SHP77 treated with DMSO at 0.1 percent for 48 hours (cell line): Measurements from ENCODE around the gene RNF111.
"Not testable (repeated sequence)": the region's sequence is repeated elsewhere in the genome, so short reads cannot be mapped to it uniquely, and the experiment has no call there.

Experiments
- DNase-seq: peaks from one replicate; lab custom pipeline; 2025; lab: John Stamatoyannopoulos, UW

RNF111 gene

DNA sequence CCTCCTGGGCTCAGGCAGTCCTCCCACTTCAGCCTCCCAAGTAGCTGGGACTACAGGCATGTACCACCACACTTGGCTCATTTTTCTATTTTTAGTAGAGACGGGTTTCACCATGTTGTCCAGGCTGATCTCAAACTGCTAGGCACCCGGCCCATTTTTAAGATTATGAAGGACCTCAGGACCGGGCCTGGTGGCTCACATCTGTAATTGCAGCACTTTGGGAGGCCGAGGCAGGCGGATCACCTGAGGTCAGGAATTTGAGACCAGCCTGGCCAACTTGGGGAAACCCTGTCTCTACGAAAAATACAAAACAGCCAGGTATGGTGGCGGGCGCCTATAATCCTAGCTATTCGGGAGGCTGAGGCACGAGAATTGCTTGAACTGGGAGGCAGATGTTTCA lies 12.8 kb downstream of the RNF111 start:
- not testable (repeated sequence) for DNase-seq

DNA sequence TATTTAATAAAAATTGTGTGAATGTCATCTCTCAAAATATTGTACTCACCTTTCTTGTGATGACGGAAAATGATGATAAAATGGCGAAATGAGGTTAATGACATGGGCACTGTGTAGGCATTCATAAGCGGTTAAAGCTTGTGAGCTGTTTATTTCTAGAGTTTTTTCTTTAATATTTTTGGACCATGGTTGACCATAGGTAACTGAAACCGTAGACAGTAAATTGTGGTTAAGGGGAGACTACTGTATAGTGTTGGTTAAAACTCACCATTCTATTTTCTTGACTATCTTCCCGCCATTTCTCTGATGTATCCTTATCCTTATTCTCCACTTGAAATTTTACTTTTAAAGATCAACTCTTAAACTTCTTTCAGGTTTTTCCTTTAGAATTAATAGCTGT lies 14.5 kb downstream of the RNF111 start:
- no peak for DNase-seq

DNA sequence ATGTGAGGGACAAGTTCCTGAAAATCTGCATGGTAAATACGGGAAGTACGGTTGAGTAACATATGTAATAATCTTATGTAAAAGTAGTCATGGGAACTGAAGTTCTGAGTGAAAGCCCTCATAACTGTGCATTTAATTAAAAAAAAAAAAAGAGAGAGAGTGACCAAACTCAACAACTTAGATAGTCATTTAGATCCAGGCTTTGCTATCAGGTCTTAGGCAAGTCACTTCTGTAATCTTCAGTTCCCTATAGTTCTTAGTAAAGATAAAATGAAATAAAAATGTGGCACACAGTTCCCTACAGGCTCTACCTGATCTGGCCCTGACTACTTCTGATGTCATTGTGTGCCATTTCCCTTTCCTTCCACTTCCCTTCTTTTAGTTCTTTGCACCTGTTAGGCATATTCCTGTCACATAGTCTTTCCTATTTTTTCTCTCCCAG lies 15.0 kb downstream of the RNF111 start:
- no peak for DNase-seq

DNA sequence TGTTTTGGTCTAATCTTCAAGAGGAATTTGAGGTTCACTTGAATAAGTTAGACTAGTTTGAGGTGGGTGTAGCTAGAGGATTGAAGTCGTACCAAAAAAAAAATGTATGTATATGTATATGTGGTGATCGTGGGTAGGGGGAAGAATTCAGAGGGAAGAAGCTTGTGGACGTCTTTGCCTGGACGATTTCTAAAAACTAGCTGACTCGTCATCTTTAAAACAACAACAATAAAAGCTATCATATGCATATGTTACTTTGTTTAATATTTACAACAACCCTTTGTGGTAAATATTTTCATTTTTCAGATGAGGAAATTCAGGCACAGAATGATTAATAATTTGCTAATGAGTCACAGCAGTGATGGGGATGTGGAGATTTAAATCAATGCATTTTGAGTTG lies 18.1 kb downstream of the RNF111 start:
- no peak for DNase-seq

DNA sequence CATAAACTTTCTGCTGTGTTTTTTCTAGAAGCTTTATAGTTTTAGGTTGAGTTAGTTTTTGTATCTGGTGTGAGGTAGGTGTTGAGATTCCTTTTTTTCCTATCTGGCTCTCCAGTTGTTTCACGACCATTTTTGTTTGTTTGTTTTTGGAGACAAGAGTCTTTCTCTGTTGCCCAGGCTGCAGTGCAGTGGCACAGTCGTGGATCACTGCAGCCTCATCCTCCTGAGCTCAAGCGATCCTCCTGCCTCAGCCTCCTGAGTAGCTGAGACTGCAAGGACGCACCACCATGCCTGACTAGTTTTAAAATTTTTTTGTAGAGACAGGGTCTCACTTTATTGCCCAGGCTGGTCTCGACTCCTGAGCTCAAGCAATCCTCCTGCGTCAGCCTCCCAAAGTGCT lies 20.6 kb downstream of the RNF111 start:
- no peak for DNase-seq

DNA sequence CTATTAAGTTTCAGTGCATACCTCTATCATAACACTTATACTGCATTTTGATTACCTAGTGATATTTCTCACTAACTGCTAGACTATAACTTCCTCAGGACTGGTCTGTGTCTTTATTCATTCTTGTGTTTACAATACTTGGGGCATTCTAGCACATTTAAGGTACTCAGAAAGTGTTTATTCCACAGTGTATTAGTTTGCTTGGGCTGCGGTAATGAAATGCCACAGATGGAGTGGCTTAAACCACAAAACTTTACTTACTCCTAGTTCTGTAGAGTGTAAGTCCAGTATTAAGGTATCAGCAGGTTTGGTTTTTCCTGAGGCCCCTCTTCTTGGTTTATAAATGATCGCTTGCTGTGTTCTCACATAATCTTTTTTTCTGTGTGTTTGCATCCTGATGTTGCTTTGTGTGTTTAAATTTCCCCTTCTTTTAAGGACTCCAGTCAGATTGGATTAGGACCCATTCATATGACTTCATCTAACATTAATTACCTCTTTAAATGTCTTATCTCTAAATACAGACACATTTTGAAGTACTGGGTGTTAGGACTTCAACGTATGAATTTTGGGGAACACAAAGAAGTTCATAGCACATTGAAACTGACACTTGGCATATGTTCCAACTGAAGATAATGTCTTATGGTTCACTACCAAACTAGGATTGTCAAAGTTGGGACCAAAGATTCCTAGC lies 23.9 kb downstream of the RNF111 start:
- DNase-seq = no peak

DNA sequence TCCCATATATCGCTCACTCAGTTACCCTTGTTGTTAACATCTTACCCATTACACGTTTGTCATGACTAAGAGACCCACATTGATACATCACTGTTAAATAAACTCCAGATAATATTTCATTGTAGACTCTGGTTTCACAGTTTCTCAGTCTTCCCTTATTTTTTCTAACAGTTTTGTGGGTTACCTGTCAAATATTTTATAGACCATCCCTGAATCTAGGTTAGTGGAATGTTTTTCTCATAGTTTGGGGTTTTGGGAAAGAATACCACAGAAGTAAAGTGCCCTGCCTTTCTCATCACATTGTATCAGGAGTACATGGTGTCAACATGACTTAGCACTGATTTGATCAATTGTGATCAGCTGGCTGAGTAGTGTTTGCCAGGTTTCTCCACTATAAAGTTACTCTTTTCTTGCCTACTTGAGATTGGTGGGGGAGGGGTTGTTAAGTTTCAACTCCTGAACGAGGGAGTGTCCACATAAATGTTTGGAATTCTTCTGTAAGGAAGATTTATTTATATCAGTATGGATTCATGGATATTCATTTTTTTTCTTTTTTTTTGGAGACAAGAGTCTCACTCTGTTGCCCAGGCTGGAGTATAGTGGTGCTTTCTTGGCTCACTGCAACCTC lies 25.9 kb downstream of the RNF111 start:
- no peak for DNase-seq

DNA sequence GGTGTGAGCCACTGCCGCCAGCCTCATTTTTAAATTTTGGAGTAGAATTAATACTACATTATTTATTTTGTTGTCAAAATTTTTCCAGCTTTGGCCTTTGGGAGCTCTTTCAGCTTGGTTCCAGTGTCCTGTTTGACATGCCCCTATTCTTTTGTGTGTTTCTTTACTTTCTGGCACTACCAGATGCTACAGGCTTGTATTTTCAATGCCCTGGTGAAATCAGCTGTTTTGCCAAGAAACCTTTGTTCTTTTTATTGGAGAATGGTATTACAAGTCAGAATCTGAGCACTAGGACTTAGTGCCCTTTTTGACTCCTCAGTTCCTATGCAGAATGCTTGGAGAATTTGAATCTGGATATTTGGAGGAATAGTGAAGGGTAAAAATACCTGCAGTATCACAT lies 26.6 kb downstream of the RNF111 start:
- no peak for DNase-seq

DNA sequence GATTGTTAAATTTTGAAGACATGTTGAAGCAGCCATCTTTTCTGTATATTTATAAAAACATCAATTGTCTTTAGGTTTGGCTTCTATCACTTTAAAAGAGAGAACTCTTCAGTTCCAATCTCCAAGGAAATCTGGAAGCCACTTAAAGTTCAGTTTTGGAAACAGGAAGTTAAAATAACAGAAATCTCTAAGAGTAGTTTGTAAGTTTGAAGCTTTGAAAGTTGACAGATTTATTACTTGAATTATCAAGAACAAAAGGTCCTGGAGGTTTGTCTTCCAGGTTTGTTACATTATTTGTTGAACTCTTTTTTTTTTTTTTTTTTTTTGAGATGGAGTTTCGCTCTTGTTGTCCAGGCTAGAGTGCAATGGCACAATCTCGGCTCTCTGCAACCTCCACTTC lies 30.0 kb downstream of the RNF111 start:
- DNase-seq = no peak

DNA sequence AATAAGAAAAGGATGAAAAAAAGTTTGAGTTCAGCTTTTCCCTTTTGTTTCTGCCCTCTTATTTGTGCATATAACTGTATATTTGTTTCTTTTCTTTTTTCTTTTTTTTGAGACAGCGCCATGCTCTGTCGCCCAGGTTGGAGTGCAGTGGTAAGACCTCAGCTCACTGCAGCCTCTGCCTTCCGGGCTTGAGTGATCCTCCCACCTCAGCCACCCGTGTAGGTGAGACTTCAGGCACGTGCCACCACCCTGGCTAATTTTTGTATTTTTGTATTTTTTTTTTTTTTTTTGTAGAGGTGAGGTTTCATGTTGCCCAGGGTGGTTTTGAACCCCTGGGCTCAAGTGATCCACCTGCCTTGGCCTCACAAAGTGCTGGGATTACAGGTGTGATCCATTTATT lies 31.4 kb downstream of the RNF111 start:
- no peak for DNase-seq

DNA sequence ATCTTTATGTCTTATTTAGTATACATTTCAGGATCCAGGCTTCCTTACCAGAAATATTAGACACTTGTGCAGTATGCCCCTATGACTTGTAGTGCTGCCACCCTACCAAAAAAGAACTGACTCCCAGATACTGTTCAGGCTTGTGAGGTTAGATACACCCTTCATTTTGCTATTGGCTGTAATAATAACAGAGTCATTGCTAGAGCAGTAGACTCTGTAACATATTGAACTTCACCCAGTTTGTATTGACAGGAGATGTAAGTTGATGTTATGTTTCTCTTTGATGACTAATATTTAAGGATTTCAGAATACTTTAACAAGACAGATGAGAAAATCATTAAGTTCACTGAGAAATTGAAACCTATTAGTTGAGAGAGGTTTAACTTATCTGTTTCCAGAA lies 32.9 kb downstream of the RNF111 start:
- no peak for DNase-seq

DNA sequence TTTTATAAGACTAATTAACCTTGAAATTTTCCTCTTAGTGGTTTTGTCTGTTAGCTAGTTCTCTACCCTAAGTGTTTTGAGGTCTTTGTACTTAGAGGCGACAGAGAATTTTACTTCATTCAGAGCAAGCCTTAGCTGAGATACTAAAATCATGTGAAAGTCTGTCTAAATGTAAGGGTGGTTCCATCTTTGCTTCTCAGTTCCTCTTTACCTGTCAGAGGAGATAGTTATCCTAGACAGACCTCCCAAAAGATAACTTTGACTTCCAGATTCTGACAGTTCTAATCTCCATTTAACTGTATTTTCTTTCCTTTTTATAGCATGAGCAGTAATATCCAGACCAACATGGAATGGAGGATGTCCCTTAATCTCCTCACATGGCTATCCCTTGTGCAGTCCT lies 34.7 kb downstream of the RNF111 start:
- no peak for DNase-seq

DNA sequence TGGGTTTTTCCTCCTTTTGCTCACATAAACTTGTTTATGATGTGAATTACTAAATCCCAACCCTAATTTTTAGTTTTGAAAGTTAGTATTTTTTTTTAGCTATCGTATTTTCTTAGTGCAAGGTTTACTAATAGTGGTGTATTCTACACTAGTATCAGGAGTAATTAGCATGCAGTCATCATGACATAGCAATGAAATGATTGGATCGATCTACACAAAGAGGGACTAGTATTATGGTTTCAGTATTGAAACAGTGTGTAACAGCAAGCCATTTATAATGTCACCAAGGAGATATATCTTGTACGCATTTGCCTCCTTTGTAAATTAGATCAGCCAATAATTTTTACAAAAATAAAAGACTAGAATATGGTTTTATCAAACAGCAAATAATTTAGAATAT lies 38.7 kb downstream of the RNF111 start:
- DNase-seq = no peak

DNA sequence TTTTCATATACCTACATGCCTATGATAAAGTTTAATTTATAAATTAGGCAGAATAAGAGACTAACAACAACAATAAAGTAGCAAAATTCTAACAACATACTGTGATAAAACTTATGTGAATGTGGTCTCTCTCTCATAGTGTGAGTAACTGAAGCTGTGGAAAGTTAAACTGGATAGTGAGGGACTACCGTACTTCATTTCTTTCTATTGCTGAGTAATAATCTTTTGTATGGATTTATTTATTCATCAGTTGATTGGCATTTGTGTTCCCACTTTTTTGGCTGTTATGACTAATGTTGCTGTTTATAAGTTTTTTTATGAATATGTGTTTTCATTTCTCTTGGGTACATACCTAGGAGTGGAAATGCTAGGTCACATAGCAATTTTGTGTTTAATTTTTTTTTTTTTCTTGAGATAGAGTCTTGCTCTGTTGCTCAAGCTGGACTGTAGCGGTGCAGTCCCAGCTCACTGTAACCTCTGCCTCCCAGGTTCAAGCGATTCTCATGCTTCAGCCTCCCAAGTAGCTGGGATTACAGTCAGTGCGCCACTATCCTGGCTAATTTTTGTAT lies 41.0 kb downstream of the RNF111 start:
- no peak for DNase-seq

DNA sequence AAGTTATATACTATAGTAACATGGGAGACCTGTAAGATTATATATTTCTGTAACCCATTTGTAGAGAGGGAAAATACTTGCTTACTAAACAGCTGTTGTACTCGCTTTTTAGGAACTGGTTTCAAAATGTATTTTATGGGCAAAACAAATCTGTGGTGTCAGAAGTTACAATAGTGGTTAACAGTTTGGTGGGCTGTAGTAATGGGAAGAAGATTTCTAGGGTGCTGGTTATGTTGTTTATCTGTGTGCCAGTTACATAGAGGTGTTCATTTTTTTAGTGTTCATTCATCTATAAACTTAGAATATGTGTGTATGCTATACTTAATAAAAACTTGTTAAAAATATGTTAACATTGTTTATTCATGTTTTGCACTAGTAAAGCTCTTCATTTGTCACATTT lies 42.1 kb downstream of the RNF111 start:
- no peak for DNase-seq

DNA sequence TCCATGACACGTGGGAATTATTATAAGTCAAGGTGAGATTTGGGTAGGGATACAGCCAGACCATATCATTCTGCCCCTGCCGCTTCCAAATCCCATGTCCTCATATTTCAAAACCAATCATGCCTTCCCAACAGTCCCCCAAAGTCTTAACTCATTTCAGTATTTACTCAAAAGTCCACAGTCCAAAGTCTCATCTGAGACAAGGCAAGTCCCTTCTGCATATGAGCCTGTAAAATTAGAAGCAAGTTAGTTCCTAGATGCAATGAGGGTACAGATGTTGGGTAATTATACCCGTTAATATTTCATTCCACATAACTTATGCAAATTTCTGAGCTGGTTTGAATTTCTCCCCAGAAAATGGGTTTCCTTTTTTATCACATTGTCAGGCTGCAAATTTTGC lies 47.7 kb downstream of the RNF111 start:
- no peak for DNase-seq

DNA sequence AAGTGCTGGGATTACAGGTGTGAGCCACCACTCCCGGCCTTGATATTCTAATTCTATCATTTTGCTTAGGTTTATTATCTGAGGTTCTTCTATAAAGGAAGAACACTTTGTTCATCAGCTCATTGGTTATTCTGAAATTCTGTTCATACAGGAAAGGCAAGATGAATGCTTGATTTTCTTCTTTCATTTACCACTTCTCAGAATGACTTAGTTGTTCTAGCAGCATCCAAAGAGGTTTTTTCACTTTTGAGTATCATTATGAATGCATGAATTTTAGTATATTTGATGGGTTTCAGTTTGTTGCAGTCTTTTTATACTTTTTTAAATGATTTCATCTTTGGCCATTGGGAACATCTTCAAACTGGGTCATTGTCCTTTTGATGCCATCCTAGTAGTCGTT lies 51.8 kb downstream of the RNF111 start:
- DNase-seq = no peak

DNA sequence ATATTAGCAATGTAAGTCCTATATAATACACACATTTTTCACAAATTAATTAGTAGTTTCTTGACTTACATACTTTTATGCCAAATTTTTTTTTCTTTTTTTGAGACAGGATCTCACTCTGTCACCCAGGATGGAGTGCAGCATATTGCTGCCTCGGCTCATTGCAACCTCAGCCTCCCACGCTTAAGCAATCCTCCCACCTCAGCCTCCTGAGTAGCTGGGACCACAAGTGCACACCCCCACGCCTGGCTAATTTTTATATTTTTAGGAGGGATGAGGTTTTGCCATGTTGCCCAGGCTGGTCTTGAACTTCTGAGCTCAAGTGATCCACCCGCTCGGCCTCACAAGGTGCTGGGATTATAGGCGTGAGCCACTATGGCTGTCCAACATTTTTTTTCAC lies 54.6 kb downstream of the RNF111 start:
- DNase-seq = no peak

DNA sequence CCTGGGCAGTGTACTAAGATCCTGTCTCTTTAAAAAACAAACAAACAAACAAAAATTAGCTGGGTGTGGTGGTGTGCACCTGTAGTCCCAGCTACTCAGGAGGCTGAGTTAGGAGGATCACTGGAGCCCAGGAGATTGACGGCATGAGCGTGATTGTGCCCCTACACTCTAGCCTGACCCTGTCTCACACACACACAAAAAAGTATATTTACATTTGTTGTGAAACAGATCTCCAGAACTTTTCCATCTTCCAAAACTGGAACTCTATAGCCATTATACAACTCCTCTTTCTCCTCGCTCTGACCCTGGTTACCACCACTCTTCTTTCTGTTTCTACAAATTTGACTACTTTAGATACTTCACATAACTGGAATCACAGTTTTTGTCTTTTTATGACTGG lies 61.4 kb downstream of the RNF111 start:
- no peak for DNase-seq

DNA sequence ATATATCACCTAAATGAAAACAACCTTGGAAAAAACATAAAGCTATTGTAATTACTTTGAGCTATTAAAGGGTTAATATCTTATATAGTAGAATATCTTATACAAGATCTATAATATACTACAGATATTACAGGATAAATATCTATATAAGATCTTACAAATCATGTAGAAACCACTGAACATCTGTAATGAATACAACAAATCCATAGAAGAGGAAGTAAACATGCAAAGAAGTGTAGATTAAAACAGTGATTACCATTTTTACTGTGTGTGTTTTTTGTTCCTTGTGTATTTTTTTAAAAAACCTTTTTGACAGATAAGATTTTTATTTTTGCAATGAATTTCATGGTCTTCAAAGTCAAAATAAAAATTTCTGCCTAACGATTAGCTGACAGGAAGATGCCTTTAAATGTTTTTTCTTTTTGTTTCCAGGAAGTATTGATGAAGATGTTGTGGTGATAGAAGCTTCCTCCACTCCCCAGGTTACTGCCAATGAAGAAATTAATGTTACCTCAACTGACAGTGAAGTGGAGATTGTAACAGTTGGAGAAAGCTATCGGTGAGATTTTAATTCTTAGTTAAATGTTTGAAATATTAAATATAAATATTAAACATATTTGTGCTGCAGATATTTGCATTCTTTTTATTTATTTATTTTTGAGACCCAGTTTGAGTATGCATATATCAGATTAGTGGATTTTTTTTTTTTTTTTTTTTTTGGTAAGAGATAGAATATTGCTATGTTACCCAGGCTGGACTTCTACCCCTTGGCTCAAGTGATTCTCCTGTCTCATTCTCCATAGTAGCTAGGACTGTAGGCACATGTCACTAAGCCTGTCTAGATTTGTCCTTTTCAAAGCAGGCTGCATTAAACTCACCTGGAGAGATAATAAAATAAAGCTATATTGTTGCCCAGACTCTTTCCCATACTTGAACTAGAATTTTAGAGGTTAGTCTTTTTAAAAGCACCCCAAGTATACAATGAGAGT lies 64.7 kb downstream of the RNF111 start:
- no peak for DNase-seq

DNA sequence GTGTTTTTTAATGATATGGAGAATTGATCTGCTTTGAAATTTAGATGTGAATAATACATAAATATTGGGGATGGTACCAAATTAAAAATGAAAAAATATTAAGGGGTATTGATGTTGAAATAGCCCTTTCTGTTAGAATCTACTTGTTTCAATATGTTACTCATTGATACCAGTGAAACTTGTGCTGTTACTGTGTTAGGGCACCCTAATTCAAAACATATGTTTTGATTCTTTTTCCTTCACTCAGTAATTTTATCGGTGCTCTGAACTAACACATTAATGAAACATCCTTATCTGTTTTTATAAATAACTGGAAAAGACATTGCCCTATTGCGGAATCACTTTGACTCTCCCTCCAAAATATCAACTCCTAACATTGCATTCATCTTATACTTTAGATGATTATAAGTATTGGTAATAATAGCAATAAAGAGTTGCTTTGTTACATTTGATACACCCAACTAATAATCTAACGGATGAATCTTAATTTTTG lies 65.5 kb downstream of the RNF111 start:
- no peak for DNase-seq

DNA sequence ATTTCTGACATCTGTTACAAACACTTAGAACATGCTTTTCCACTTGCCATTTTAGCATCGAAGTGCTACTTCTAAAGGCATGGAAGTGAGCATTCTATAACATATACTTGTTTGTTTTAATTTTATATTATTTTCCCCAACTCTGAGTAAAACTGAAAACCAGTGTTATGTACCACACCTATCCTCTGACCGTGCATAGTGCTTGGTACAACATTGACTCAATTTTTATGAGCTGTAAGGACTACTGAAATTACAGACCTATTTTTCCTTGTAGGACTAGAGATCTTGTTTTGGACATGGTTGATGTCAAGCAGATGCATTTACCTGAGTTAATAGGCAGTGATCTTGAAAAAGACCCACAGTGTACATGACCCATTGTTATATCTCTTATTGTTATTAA lies 66.0 kb downstream of the RNF111 start:
- no peak for DNase-seq
